Chondrocyte (in vitro differentiated cells): Measurements from ENCODE around the gene IL1RAPL1. TPM values are rescaled to one million over a fixed set of nuclear protein-coding genes. Genes with fewer than 3 reads are reported as not detected.

Source experiments
- DNase-seq: peaks from one replicate; pipeline ENCODE4 v3.0.0; 2021; ENCODE audit warnings: mixed read lengths, low spot score
- H3K27ac Mint-ChIP-seq: one replicate; pipeline ENCODE4 v1.8.0; 2021; ENCODE audit warnings: mild to moderate bottlenecking, moderate library complexity, mixed read lengths; ENCODE audit not compliant: unreplicated experiment
- H3K27me3 Mint-ChIP-seq: 2 replicates; pipeline ENCODE4 v1.8.0; 2021; ENCODE audit warnings: low read depth, mixed read lengths
- H3K36me3 Mint-ChIP-seq: 2 replicates; pipeline ENCODE4 v1.8.0; 2021; ENCODE audit warnings: low read depth, mixed read lengths
- H3K4me1 Mint-ChIP-seq: 2 replicates; pipeline ENCODE4 v1.8.0; 2021; ENCODE audit warnings: low read depth, mild to moderate bottlenecking, mixed read lengths
- H3K4me3 Mint-ChIP-seq: one replicate; pipeline ENCODE4 v1.8.0; 2021; ENCODE audit warnings: mild to moderate bottlenecking, moderate library complexity, mixed read lengths; ENCODE audit not compliant: unreplicated experiment
- H3K9me3 Mint-ChIP-seq: 2 replicates; pipeline ENCODE4 v1.8.0; 2021; ENCODE audit warnings: low read depth, mixed read lengths
- CTCF ChIP-seq: fragments of 200-600 bp; sonication (generic); IDR thresholded peaks from 2 replicates; pipeline ENCODE4 v1.5.0; 2021; ENCODE audit warnings: antibody characterized with exemption, mild to moderate bottlenecking, moderate library complexity
- total RNA-seq: library from RNA; stranded (reverse); gene quantifications from 3 replicates; pipeline ENCODE4 v1.2.1, GENCODE V29; 2021

IL1RAPL1 gene
- total RNA-seq, 1 donor from 2014 or later, result not detected

DNA sequence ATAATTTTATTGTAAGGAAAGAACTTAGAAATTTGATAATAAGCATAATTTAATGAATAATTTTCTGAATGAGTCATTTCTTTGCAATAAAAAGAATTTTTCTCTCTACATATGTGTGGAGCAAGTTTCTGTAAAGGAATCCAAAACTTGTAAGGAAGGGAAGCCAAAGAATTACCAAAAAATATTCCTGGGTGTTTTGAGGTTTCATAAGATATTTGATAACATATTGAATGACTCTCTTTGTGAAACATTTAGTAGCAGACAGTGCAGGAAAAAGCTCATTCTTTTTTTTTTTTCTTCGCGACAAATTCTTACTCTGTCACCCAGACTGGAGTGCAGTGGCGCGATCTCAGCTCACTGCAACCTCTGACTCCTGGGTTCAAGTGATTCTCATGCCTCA lies 1159.1 kb downstream of the IL1RAPL1 start:
- DNase-seq, result no peak
- no peak overlapping the region for H3K4me3 Mint-ChIP-seq
- H3K27ac Mint-ChIP-seq, result no peak overlapping the region

DNA sequence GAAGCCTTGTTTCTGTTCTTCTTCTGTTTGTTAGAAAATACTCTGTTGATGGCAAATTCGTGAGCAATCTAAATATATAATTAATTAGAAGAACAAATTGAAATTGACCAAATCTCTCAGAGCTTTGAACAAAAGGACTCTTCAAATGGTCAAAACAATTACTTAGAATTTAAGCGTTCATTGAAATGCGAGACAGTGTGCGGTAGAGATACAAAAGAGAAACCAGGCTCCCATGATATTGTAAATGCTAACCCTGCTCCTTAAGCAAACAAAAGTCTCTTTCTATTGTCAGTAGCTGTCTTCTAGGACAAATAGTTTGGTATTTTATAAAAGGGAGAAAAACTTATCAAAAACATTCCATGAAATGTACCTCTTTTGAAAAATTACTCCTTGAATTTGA lies 1174.8 kb downstream of the IL1RAPL1 start:
- no peaks in the 10 kb centered on the region for H3K4me1 Mint-ChIP-seq
- peaks cover 6% of the 10 kb centered on the region for H3K27me3 Mint-ChIP-seq
- H3K4me3 Mint-ChIP-seq, result no peak overlapping the region
- TF ChIP-seq CTCF, result no peak
- no peak for DNase-seq
- no peaks in the 10 kb centered on the region for H3K36me3 Mint-ChIP-seq
- no peak overlapping the region for H3K27ac Mint-ChIP-seq
- no peaks in the 10 kb centered on the region for H3K9me3 Mint-ChIP-seq

More for the DNA sequence above, 1159.1 kb downstream of the IL1RAPL1 start:
- Mint-ChIP-seq H3K9me3 (no peaks in the 10 kb centered on the region), H3K4me1 (peaks cover 10% of the 10 kb centered on the region), H3K36me3 (no peaks in the 10 kb centered on the region), H3K27me3 (no peaks in the 10 kb centered on the region)
- no peak for TF ChIP-seq CTCF

- no peak for DNase-seq
- no peak overlapping the region for H3K4me3 Mint-ChIP-seq
- H3K27me3 Mint-ChIP-seq, result peaks cover 15% of the 10 kb centered on the region
- no peak overlapping the region for H3K27ac Mint-ChIP-seq
- no peaks in the 10 kb centered on the region for H3K4me1 Mint-ChIP-seq
- H3K36me3 Mint-ChIP-seq, result no peaks in the 10 kb centered on the region
- no peaks in the 10 kb centered on the region for H3K9me3 Mint-ChIP-seq
- no peak for TF ChIP-seq CTCF
Measured at GRCh38 chrX:29775890-29776289, 1188.6 kb downstream of the IL1RAPL1 start.

GRCh38 chrX:29787656-29788055 lies 1200.4 kb downstream of the IL1RAPL1 start:
- no peak for TF ChIP-seq CTCF
- DNase-seq, result no peak
- H3K27ac Mint-ChIP-seq, result no peak overlapping the region
- H3K4me1 Mint-ChIP-seq, result no peaks in the 10 kb centered on the region
- no peaks in the 10 kb centered on the region for H3K36me3 Mint-ChIP-seq
- H3K9me3 Mint-ChIP-seq, result no peaks in the 10 kb centered on the region
- peaks cover 7% of the 10 kb centered on the region for H3K27me3 Mint-ChIP-seq
- no peak overlapping the region for H3K4me3 Mint-ChIP-seq

- Mint-ChIP-seq H3K4me3 (no peak overlapping the region), H3K27me3 (peaks cover 7% of the 10 kb centered on the region), H3K36me3 (no peaks in the 10 kb centered on the region), H3K9me3 (no peaks in the 10 kb centered on the region), H3K27ac (no peak overlapping the region), H3K4me1 (no peaks in the 10 kb centered on the region)
- no peak for DNase-seq
- TF ChIP-seq CTCF, result no peak
Measured at GRCh38 chrX:29788991-29789699, 1201.9 kb downstream of the IL1RAPL1 start.
